Colon (tissue), 2 donors: Measurements from ENCODE around the gene NKPD1.

Source experiments
- FAIRE-seq: peaks from 2 replicates; lab custom pipeline; 2012; peaks lifted over from hg19 to GRCh38; lab: Jason Lieb, UNC
- donor health status: control.
- donor health status: control.

NKPD1 gene

GRCh38 chr19:45172611-45173208 lies 11.9 kb upstream of the NKPD1 start:
- no peak for FAIRE-seq

DNA sequence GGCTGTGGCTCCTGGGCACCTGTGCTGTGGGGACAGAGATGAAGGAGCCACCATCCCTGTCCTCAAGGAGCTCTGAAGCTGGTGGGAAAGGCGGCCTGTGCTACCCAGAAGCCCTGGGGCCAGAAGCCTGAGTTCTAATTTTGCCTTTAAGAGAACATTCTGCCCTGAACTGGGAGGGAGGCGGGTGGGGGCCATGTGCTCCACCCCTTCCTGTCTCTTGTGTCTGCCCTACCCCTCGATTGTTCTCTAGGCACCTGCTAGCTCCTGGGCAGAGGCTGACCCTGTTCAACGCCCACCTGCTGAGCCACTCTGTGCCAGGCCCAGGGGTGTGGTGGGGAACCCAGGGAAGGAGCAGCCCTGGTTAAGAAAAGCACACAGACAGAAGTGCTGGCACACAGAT lies 11.4 kb upstream of the NKPD1 start:
- FAIRE-seq = no peak

DNA sequence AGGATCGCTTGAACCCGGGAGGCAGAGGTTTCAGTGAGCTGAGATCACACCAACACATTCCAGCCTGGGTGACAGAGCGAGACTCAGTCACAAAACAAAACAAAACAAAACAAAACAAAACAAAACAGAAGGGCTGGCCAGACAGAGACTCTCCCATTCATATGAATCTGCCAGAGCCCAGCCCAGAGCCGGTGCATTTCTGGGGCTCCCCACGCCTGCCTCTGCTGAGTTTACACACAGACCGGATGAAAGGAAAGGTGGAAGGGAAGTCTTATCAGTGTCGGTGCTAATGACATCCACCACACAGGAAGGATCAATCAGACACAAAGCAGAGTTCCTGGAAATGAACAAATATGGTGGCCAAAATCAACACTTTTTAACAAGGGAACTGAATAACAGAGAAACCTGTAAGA lies 10.4 kb upstream of the NKPD1 start:
- no peak for FAIRE-seq

DNA sequence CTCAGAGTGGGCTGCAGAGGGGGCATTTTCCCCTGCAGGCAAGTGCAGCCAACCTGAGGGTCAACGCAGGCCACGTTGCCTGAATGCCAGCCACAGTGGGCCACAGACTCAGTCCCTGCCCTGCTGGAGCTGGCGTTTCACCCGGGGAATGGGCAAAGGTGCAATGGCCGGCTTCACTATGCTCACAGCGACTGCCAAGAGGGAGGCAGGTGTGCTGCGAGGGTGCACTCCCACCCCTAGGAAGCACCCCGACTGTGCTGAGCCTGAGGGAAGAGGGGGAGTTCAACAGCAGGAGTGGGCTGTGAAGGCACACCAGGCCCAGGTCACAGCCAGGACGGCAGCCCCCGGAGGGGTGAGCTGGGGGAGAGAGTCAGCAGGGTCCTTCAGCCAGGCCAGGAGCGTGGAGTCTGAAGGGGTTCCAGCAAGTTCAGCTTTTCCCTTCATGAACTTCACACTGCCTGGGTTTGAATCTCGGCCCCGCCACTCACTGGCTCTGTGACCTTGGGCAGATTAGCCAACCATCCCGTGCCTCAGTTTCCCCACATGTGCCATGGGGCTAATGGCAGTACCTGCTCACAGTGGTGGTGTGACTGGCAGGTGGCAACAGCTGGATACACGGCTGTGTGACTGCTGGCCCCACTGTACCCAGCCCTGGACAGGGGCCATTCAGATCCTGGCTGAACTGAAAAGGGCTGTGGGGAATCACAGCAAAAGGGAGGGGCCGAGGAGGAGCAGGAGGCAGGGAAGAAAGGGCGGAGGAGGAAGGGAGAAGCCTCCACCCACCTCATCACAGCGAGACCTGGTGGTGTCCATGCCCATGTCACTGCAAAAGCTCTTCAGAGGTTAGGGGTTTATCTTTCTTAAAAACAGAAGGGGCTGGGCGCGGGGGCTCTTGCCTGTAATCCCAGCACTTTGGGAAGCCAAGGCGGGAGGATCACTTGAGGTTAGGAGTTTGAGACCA lies 9.6 kb upstream of the NKPD1 start:
- no peak for FAIRE-seq

GRCh38 chr19:45169602-45170001 lies 8.8 kb upstream of the NKPD1 start:
- no peak for FAIRE-seq

GRCh38 chr19:45168767-45169351 lies 8.1 kb upstream of the NKPD1 start:
- no peak for FAIRE-seq

- FAIRE-seq = no peak
Measured at GRCh38 chr19:45166723-45167252, 6.0 kb upstream of the NKPD1 start.

- no peak for FAIRE-seq
Measured at GRCh38 chr19:45164577-45165335, 4.0 kb upstream of the NKPD1 start.

DNA sequence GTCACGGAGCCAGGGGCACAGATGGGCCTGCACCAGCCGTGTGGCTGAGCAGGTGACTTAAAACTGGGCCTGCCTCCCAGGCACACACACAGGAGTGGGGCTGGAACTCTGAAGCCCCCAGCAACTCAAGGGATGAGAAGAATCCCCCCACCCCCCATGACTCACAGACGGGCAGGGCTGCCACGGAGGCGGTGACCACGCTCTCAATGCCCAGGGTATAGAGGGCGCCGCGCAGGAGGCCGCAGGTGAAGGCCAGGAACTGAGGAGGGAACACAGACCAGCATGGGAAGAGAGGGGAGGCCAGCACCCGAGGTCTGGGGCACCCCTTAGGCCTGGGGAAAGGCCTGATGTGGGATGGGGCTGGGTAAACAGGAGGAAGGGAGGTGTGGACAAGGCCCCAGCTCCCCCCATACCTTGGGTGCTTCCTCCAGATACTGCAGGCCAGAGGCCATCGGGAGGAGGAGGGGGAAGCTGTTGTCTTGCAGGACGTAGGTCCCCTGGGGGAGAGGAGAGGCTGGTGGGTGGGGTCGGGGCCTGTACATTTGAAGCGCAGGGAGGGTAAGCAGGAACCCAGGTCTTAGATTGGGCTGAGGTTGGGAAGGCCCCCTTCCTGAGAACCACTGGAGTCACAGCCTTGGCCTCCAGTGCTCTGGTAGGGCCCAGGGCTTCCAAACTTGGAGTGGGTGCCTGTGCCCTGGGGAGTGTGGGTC lies 3.1 kb upstream of the NKPD1 start:
- no peak for FAIRE-seq

- no peak for FAIRE-seq
Measured at GRCh38 chr19:45163156-45163555, 2.4 kb upstream of the NKPD1 start.

GRCh38 chr19:45162608-45163143 lies 1.9 kb upstream of the NKPD1 start:
- FAIRE-seq = no peak

- FAIRE-seq = no peak
Measured at GRCh38 chr19:45161738-45162607, 1.2 kb upstream of the NKPD1 start.

- no peak for FAIRE-seq
Measured at GRCh38 chr19:45159971-45160324, 834 bp downstream of the NKPD1 start.

GRCh38 chr19:45159210-45159970 lies 1.4 kb downstream of the NKPD1 start:
- no peak for FAIRE-seq

- no peak for FAIRE-seq
Measured at GRCh38 chr19:45158503-45159209, 2.1 kb downstream of the NKPD1 start.

GRCh38 chr19:45156751-45157150 lies 4.0 kb downstream of the NKPD1 start:
- no peak for FAIRE-seq

DNA sequence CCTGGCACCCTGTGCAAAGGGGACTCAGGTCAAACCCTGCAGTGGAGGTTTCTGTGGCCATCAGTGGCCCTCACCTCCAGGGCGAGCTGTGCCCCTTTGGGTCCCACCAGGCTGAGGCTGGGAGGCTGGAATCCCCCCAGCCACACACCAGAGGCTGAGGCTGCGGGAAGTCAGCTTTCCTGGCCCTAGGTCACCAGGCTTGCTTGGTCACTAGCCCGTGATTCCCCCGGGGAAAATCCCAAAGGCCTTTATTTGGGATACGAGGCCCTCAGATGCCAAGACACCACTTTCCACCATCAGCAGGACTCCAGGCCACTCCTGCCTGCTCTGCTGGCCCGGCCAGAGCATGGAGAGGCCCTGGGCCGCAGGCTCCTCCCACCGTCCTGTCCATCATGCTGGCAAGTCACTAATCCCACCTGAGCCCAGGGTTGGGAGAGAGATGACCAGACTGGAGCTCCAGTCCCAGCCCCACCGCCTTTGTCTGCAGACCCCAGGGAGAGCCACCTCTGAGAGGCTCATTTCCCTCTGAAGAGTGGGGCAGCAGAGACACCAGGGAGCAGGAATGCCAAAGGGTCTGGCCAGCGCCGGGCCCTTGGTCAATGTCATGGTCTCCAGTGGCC lies 4.7 kb downstream of the NKPD1 start:
- no peak for FAIRE-seq

DNA sequence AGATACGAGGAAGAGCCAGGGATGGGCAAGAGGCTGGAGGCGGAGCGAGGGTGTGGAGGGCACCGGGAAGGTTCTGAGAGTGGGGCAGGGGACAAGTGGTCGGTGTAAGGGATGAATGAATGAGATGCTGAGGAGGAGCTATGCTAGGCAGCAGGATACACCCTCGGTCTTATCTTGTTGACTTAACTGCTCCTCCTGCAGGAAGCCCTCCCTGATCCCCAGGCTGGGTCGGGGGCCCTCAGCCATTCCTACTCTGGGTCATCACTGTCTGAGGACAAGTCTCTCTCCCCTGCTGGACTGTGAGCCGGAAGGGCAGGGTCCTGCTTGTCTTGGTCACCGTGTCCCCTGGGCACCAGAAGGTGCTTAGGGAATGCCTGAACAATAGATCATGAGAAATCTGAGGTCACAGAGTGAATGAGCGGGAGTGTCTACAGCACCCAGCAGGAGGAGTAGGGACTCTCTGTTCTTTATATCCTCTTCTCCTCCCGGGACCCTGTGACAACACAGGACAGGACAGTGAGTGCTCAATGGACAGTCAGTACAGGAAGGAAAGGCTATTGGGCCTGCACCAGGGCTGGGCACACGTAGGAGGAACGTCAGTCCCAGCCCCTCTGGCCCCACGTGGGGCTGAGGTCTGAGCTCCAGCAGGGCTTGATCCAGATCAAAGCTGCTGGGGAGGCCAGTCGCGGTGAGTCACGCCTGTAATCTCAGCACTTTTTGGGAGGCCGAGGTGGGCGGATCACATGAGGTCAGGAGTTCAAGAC lies 6.5 kb downstream of the NKPD1 start:
- FAIRE-seq = no peak
